C4-2B (cell line): ENCODE measurements around the gene LYRM4.

Source experiments
- H3K27ac ChIP-seq: fragments of 450-650 bp; 2 replicates; pipeline ENCODE4 v1.5.1; 2017
- CTCF ChIP-seq: fragments of 450-650 bp; conservative IDR thresholded peaks from 2 replicates; pipeline ENCODE4 v1.5.1; 2017; ENCODE audit warnings: mild to moderate bottlenecking
- ZFX ChIP-seq: fragments of 450-650 bp; IDR thresholded peaks from 2 replicates; pipeline ENCODE4 v1.6.1; 2017

The LYRM4 gene

GRCh38 chr6:5108536-5109150, 152.1 kb downstream of the LYRM4 start:
- H3K27ac ChIP-seq, result peak overlapping the region; percentile 28; the same call in 1 of the 2 replicates
- no peak for TF ChIP-seq CTCF
- no peak for TF ChIP-seq ZFX

GRCh38 chr6:5108068-5108467, 152.7 kb downstream of the LYRM4 start:
- no peak for TF ChIP-seq CTCF
- no peak for TF ChIP-seq ZFX
- H3K27ac ChIP-seq, result peak overlapping the region; percentile 28; the same call in 1 of the 2 replicates

- TF ChIP-seq CTCF, result no peak
- no peak for TF ChIP-seq ZFX
- H3K27ac ChIP-seq, result peak overlapping the region; percentile 7; the same call in 1 of the 2 replicates
These were observed 153.4 kb downstream of the LYRM4 start for GRCh38 chr6:5107341-5107740.

DNA sequence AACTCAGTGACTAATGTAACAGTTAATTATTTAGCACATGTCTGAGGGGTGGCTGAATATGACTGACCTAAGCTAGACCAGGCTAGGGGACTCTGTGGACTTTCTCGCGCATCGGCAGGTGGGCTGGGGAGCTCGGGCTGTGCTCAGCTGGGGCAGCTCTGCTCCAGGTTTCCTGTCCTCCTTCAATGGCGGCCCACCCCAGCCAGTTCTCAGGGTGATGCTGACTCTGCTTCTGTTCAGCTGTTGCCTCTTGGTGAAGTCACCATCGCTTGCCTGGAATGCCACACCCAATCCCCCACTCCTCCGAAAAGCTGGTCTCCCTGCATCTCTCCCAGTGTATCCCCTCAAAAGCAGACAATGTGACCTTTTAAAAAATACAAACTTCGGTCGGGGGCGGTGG, 155.6 kb downstream of the LYRM4 start:
- H3K27ac ChIP-seq, result no peak overlapping the region
- TF ChIP-seq CTCF, result no peak
- TF ChIP-seq ZFX, result no peak

DNA sequence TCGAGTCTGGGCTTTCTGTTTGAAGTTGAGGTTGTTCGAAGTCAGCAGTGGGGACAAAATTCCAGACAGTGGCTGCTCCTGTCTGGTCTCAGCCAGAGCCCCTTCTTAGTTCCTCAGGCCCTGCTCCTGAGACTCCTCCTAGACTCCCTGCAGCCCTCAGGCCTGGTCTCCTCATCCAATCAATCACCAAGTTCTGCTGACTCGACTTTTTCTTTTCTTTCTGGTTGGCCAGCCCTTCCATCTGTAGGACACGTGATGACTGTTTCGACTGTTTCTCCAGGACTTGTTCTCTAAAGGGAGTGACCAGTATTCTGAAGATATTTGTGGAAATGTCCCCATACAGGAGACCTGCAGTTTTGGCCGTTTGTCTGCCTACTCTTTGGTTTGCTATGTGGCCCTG, 156.1 kb downstream of the LYRM4 start:
- H3K27ac ChIP-seq, result no peak overlapping the region
- no peak for TF ChIP-seq ZFX
- TF ChIP-seq CTCF, result no peak

DNA sequence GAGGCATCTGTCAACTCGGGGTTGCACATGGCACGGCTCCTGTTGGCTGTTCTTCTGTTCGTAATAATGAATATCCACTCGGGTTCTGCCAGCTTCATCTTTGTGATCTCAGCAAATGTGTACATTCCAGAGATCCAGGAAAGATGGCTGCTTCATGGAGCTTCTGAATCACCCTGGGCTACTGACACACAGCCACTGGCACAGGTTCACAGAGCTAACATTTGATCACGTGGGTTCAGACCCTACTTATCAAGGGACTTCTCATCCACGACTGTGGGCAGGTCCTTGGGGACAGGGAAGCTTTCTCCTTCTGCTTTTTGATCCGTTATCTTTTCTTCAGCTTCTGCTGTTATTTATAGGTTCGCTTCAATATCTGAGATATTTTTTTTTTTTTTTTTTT, 157.5 kb downstream of the LYRM4 start:
- H3K27ac ChIP-seq, result no peak overlapping the region
- TF ChIP-seq ZFX, result no peak

DNA sequence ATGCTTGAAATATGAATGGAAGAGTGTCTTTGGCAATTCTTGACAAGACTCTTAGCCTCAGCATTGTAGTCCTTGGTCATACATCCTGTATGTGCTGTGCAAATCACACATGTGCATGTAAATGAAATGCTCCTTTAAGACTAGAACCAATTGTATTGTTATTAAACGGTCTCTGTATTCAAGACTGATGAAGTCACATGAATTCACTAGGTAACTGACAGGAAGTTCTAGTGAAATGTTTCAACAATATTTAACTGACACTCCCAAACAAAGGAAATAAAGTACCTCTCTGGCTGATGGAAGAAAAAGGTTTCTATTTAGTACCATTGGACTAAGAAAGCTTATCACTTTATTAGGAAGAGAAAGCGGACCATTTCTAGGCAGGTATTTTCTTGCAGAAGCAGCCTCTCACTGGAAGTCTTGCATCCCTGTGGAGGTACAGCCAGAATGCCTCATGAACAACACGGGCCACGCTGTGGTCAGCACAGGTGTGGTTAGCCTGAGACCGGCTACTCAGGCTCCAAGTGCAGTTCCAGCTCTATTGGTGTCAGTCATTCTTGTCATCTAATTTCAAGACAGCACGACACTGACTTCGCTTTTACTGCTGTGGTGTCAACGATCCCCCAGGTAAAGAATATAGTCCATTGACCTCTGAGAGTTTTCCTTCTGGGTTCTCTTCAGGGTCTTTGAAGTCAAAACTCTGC, 158.3 kb downstream of the LYRM4 start:
- TF ChIP-seq ZFX (no peak), CTCF (no peak)
- H3K27ac ChIP-seq, result no peak overlapping the region

- no peak overlapping the region for H3K27ac ChIP-seq
- TF ChIP-seq CTCF (no peak), ZFX (no peak)
These were observed 159.9 kb downstream of the LYRM4 start for GRCh38 chr6:5100806-5101205.
